Gastroesophageal sphincter (tissue), 4 donors: ENCODE data around the gene ITCH. TPM values are rescaled to one million over a fixed set of nuclear protein-coding genes. Genes with fewer than 3 reads are reported as not detected.
"Not testable (repeated sequence)": the region's sequence is repeated elsewhere in the genome, so short reads cannot be mapped to it uniquely, and the experiment has no call there.

Experiments
- ATAC-seq: fragments of 150-250 bp; one replicate; pipeline ENCODE4 v1.9.1; 2016; ENCODE audit warnings: mild to moderate bottlenecking, moderate library complexity
- H3K27ac ChIP-seq, 4 donors: fragments of 200-600 bp; sonication (generic) in 3 of 4; 1 replicate in 3 of 4; 2 replicates in 1 of 4; pipeline ENCODE4 v1.5.1; 2016 to 2019
- H3K27me3 ChIP-seq: fragments of 200-600 bp; sonication (generic); one replicate; pipeline ENCODE4 v1.5.1; 2019
- H3K36me3 ChIP-seq, 2 donors: fragments of 200-600 bp; sonication (generic); one replicate each; pipeline ENCODE4 v1.5.1; 2019; ENCODE audit warnings: control low read depth in 1 of 2
- H3K4me1 ChIP-seq, 3 donors: fragments of 200-600 bp; sonication (generic); 1 replicate in 2 of 3; 2 replicates in 1 of 3; pipeline ENCODE4 v1.5.1; 2016 to 2019; ENCODE audit warnings: control low read depth in 2 of 3
- H3K4me3 ChIP-seq, 2 donors: fragments of 200-600 bp; sonication (generic); one replicate each; pipeline ENCODE4 v1.5.1; 2019; ENCODE audit warnings: mild to moderate bottlenecking in 1 of 2, moderate library complexity in 1 of 2
- H3K9me3 ChIP-seq, 3 donors: fragments of 200-600 bp; sonication (generic); one replicate each; pipeline ENCODE4 v1.5.1; 2017 to 2019; ENCODE audit warnings: control low read depth in 2 of 3
- EP300 ChIP-seq: sonication (generic); formaldehyde crosslinking; IDR thresholded peaks from one replicate; pipeline ENCODE4 v1.6.1; 2017; ENCODE audit warnings: antibody characterized with exemption, mild to moderate bottlenecking
- POLR2A ChIP-seq, 2 donors: fragments of 450-650 bp; IDR thresholded peaks; one replicate each; pipeline ENCODE4 v1.6.1; 2017; ENCODE audit warnings: antibody characterized with exemption in 2 of 2, mild to moderate bottlenecking in 2 of 2, moderate library complexity in 1 of 2
- POLR2AphosphoS5 ChIP-seq: sonication (generic); formaldehyde crosslinking; IDR thresholded peaks from one replicate; pipeline ENCODE4 v1.6.1; 2017; ENCODE audit warnings: antibody characterized with exemption
- WGBS, 2 donors: methylation state at CpG; one replicate each; pipeline ENCODE4 v1.1.5; 2018; ENCODE audit warnings: low coverage in 1 of 2; 5-methylcytosine and 5-hydroxymethylcytosine counted together
- total RNA-seq, 4 donors: library from RNA; depleted of rRNA; stranded (reverse); fragments of >200 nt; gene quantifications; one replicate each; pipeline ENCODE4 v1.1.0, GENCODE V29; 2016
- TF ChIP-seq, protein P1 (sequence below), 4 experiments: fragments of 200-600 bp in 2 of 4; fragments of 450-650 bp in 2 of 4; sonication (generic) in 1 of 4; IDR thresholded peaks; one replicate each; pipeline ENCODE4 v1.5.1; 2017 to 2019; ENCODE audit warnings: antibody characterized with exemption in 4 of 4, mild to moderate bottlenecking in 2 of 4, moderate library complexity in 2 of 4

The ITCH gene
- total RNA-seq, 4 donors from 2014 or later, result 59.5 to 75.5 (median 65.1) TPM

GRCh38 chr20:34473262-34473883, 110.3 kb downstream of the ITCH start:
- 64 to 72% methylated on average over 5 of the region's 5 CpGs for WGBS, 2 donors
- H3K27me3 ChIP-seq, result no peaks in the 10 kb centered on the region
- H3K9me3 ChIP-seq, result no peaks in the 10 kb centered on the region
- peak overlapping the region in 1 of 4 donors; percentile 9 for H3K27ac ChIP-seq
- TF ChIP-seq POLR2AphosphoS5 (no peak), EP300 (no peak), POLR2A (IDR thresholded peaks at IDR 0.05) (no peak)
- TF ChIP-seq, protein P1, sequence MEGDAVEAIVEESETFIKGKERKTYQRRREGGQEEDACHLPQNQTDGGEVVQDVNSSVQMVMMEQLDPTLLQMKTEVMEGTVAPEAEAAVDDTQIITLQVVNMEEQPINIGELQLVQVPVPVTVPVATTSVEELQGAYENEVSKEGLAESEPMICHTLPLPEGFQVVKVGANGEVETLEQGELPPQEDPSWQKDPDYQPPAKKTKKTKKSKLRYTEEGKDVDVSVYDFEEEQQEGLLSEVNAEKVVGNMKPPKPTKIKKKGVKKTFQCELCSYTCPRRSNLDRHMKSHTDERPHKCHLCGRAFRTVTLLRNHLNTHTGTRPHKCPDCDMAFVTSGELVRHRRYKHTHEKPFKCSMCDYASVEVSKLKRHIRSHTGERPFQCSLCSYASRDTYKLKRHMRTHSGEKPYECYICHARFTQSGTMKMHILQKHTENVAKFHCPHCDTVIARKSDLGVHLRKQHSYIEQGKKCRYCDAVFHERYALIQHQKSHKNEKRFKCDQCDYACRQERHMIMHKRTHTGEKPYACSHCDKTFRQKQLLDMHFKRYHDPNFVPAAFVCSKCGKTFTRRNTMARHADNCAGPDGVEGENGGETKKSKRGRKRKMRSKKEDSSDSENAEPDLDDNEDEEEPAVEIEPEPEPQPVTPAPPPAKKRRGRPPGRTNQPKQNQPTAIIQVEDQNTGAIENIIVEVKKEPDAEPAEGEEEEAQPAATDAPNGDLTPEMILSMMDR (IDR thresholded peaks at IDR 0.05), result peak in 2 of 4 experiments; percentile 11 to 30
- peaks cover 0 to 25% (median 0%) of the 10 kb centered on the region in 3 donors for H3K4me1 ChIP-seq
- H3K36me3 ChIP-seq, result peaks cover 0 to 58% of the 10 kb centered on the region in 2 donors
- H3K4me3 ChIP-seq, result no peak overlapping the region
- ATAC-seq, result peak; percentile 78

GRCh38 chr20:34475979-34476736, 113.1 kb downstream of the ITCH start:
- ATAC-seq, result peak; percentile 88
- Histone ChIP-seq H3K27me3 (no peaks in the 10 kb centered on the region), H3K4me1 (peaks cover 0 to 25% (median 0%) of the 10 kb centered on the region in 3 donors), H3K27ac (peak overlapping the region in 3 of 4 donors; percentile 33 to 42 (median 40)), H3K9me3 (no peaks in the 10 kb centered on the region), H3K36me3 (peaks cover 0 to 70% of the 10 kb centered on the region in 2 donors), H3K4me3 (no peak overlapping the region)
- TF ChIP-seq, protein P1 (IDR thresholded peaks at IDR 0.05), result peak; percentile 38 to 80 (median 70)
- TF ChIP-seq POLR2AphosphoS5, result no peak
- WGBS, 2 donors, result 6 to 15% methylated on average over 14 to 15 of the region's 38 CpGs

GRCh38 chr20:34479627-34480026, 116.6 kb downstream of the ITCH start:
- Histone ChIP-seq H3K27me3 (no peaks in the 10 kb centered on the region), H3K36me3 (peaks cover 0 to 75% of the 10 kb centered on the region in 2 donors), H3K4me1 (peaks cover 0 to 13% (median 0%) of the 10 kb centered on the region in 3 donors), H3K9me3 (no peaks in the 10 kb centered on the region), H3K4me3 (no peak overlapping the region), H3K27ac (no peak overlapping the region)
- no peak for ATAC-seq
- TF ChIP-seq POLR2A (IDR thresholded peaks at IDR 0.05) (no peak), POLR2AphosphoS5 (no peak), EP300 (no peak)
- TF ChIP-seq, protein P1 (IDR thresholded peaks at IDR 0.05), result no peak
- WGBS, 2 donors, result 95 to 100% methylated on average over 3 to 4 of the region's 4 CpGs

DNA sequence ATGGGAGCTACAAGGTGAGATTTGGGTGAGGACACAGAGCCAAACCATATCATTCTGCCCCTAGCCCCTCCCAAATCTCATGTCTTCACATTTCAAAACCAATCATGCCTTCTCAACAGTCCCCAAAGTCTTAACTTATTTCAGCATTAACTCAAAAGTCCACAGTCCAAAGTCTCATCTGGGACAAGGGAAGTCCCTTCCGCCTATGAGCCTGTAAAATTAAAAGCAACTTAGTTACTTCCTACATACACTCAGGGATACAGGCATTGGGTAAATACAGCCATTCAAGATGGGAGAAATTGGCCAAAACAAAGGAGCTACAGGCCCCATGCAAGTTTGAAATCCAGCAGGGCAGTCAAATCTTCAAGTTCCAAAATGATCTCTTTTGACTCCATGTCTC, 119.1 kb downstream of the ITCH start:
- H3K27ac ChIP-seq, ATAC-seq, H3K27me3 ChIP-seq, H3K9me3 ChIP-seq, H3K4me3 ChIP-seq, H3K4me1 ChIP-seq: not testable (repeated sequence)
- 0% methylated on average over 1 of the region's 1 CpG for WGBS, 2 donors
- H3K36me3 ChIP-seq, result peaks cover 0 to 83% of the 10 kb centered on the region in 2 donors

DNA sequence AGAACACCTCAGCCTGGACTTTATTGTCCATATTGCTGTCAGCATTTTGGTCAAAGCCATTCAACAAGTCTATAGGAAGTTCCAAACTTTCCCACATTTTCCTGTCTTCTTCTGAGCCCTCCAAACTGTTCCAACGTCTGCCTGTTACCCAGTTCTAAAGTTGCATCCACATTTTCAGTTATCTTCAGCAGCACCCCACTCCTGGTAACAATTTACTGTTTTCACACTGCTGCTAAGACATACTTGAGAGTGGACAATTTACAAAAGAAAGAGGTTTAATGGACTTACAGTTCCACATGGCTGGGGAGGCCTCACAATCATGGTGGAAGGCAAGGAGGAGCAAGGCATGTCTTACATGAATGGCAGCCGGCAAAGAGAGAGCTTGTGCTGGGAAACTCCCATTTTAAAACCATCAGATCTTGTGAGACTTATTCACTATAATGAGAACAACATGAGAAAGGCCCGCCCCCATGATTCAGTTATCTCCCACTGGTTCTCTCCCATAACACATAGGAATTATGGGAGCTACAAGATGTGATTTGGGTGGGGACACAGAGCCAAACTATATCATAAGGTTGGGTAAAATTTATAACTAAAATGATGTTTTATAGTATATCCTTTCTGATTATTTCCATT, 120.6 kb downstream of the ITCH start:
- H3K27me3 ChIP-seq, H3K4me1 ChIP-seq, H3K4me3 ChIP-seq, H3K9me3 ChIP-seq, ATAC-seq, H3K27ac ChIP-seq: not testable (repeated sequence)
- WGBS, 2 donors, result 92 to 96% methylated on average over 2 to 3 of the region's 3 CpGs
- peaks cover 0 to 83% of the 10 kb centered on the region in 2 donors for H3K36me3 ChIP-seq
